Kidney epithelial cell (primary cell): ENCODE data around the gene TUBGCP3. TPM values are rescaled to one million over a fixed set of nuclear protein-coding genes. Genes with fewer than 3 reads are reported as not detected.

ENCODE experiments used
- DNase-seq: peaks from one replicate; pipeline ENCODE4 v3.0.0-alpha.2; 2010; ENCODE audit warnings: low read depth
- H3K27me3 ChIP-seq: 2 replicates; pipeline ENCODE4 v1.6.0; 2011; ENCODE audit warnings: low read length; ENCODE audit not compliant: control insufficient read depth, insufficient read depth
- H3K36me3 ChIP-seq: 2 replicates; pipeline ENCODE4 v1.5.1; 2011; ENCODE audit warnings: low read length; ENCODE audit not compliant: control insufficient read depth, insufficient read depth
- H3K4me3 ChIP-seq: 2 replicates; pipeline ENCODE4 v1.5.1; 2011; ENCODE audit warnings: low read depth, mild to moderate bottlenecking, control low read depth, low read length
- total RNA-seq: library from RNA; depleted of rRNA; stranded (reverse); fragments of >200 nt; gene quantifications from 2 replicates; pipeline ENCODE4 v1.2.3, GENCODE V29; 2015
- TF ChIP-seq, protein P1 (sequence below): IDR thresholded peaks from 2 replicates; pipeline ENCODE4 v1.5.1; 2011; ENCODE audit warnings: mild to moderate bottlenecking, moderate library complexity, low read length, control low read depth, inconsistent platforms; ENCODE audit not compliant: insufficient read depth, poor library complexity, severe bottlenecking

The TUBGCP3 gene
- total RNA-seq, 1 donor from 2014 or later = 18.0 TPM

GRCh38 chr13:112475889-112476288 is 112.1 kb downstream of the TUBGCP3 start:
- no peak overlapping the region for H3K4me3 ChIP-seq
- no peaks in the 10 kb centered on the region for H3K36me3 ChIP-seq
- DNase-seq = no peak
- no peaks in the 10 kb centered on the region for H3K27me3 ChIP-seq
- TF ChIP-seq, protein P1, sequence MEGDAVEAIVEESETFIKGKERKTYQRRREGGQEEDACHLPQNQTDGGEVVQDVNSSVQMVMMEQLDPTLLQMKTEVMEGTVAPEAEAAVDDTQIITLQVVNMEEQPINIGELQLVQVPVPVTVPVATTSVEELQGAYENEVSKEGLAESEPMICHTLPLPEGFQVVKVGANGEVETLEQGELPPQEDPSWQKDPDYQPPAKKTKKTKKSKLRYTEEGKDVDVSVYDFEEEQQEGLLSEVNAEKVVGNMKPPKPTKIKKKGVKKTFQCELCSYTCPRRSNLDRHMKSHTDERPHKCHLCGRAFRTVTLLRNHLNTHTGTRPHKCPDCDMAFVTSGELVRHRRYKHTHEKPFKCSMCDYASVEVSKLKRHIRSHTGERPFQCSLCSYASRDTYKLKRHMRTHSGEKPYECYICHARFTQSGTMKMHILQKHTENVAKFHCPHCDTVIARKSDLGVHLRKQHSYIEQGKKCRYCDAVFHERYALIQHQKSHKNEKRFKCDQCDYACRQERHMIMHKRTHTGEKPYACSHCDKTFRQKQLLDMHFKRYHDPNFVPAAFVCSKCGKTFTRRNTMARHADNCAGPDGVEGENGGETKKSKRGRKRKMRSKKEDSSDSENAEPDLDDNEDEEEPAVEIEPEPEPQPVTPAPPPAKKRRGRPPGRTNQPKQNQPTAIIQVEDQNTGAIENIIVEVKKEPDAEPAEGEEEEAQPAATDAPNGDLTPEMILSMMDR = no peak

DNA sequence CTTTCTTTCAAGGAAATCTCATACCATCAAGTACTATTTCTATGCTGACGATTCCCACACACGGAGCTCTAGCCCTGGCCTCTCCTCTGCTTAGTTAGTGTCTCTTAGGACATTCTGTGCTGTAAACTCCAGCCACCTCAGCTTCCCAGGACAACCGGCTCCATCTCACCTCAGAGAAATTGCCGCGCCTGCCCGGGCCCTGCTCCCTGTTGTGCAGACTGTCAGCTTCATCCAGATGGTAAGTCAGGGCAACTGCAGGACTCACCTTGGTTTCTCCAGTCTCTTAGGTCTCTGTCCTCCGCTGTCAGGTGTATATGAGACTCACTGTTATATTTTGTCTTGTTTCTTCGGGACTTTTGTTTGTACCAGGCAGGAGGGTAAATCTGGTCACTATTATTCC is 113.1 kb downstream of the TUBGCP3 start:
- TF ChIP-seq, protein P1 = no peak
- DNase-seq = no peak
- H3K36me3 ChIP-seq = no peaks in the 10 kb centered on the region
- no peak overlapping the region for H3K4me3 ChIP-seq
- no peaks in the 10 kb centered on the region for H3K27me3 ChIP-seq

- Histone ChIP-seq H3K36me3 (no peaks in the 10 kb centered on the region), H3K27me3 (no peaks in the 10 kb centered on the region), H3K4me3 (no peak overlapping the region)
- TF ChIP-seq, protein P1 = no peak
- no peak for DNase-seq
Observed at GRCh38 chr13:112473818-112474217, 114.1 kb downstream of the TUBGCP3 start.

DNA sequence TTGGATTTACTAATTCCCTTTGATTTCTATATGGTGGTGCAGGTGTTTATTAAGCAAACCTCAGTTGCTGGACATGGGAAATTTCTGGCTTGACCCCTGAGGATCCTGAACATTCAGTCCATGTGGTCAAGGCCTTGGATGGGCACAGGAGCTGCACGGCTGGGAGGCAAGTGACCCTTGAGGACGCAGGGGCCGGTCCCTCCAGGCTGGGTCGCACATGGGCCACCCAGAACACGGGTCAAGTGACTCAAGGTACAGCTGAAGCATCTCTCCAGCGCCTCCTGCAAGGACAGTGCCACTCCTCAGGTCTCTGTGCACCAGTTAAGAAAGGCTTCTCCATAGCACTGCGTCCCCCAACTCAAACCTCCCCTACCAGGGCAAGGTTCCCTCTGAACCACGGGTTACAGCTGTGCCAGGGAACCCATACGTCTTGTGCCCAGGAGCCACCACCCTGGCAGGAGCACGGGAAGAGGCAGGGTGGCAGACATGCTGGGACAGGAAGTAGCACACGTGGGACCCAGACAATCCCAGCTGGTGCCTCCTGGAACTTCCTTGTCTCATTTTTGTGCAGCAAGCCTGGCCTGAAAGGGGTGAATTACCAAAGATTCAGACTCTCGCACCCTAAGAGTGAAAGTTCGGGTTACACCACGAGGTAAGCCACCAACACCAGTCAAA is 118.7 kb downstream of the TUBGCP3 start:
- Histone ChIP-seq H3K27me3 (no peaks in the 10 kb centered on the region), H3K4me3 (no peak overlapping the region), H3K36me3 (no peaks in the 10 kb centered on the region)
- TF ChIP-seq, protein P1 = no peak
- no peak for DNase-seq

DNA sequence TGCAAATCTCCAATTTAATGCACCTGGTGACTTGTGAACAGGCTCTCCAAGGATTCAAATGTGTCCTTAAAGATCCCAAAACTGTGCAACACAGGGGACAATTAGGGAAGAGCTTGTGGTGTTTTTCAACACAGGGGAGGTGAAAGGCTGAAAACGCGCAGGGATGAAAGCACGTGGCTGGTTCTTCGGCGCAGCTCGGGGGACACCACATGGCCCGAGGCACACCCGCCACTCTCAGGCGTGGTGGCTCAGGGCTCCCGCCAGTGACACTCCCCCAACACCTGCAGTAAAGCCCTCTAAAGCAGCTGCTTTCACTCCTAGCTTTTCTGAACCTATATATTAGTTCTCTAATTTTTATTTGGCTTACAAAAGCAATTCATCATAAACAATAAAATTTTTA is 119.9 kb downstream of the TUBGCP3 start:
- no peak for DNase-seq
- TF ChIP-seq, protein P1 = no peak
- H3K4me3 ChIP-seq = no peak overlapping the region
- no peaks in the 10 kb centered on the region for H3K36me3 ChIP-seq
- H3K27me3 ChIP-seq = no peaks in the 10 kb centered on the region

DNA sequence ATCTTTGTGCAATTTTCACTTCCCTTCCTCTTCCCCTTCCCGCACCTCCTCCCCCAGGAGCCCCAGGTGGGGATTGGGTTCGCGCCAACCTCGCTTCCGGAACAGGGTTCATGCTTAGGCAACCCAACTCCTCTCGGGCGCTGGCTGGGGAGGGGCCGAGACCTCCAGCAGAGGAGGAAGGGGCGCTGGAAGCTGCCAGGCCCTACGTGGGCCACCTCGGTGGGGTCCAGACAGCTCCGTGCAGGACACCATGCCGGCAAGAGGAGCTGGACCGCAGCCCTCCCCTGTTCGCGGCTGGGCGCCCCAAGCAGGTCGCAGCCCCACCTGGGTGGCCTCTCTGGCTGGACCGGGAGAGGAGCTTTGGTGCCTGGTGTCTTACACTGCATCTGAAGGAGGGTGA is 120.7 kb downstream of the TUBGCP3 start:
- no peak for DNase-seq
- Histone ChIP-seq H3K4me3 (no peak overlapping the region), H3K27me3 (no peaks in the 10 kb centered on the region), H3K36me3 (no peaks in the 10 kb centered on the region)
- TF ChIP-seq, protein P1 = no peak
